GM12873 (cell line): Measurements from ENCODE around the gene IPPK.

Experiments
- TF ChIP-seq, protein P1 (sequence below): IDR thresholded peaks from 2 replicates; pipeline ENCODE4 v1.5.1; 2012; ENCODE audit warnings: low read depth, mild to moderate bottlenecking, moderate library complexity, low read length, control low read depth; ENCODE audit not compliant: insufficient read depth; ENCODE audit errors: missing control alignments

The IPPK gene

GRCh38 chr9:92564982-92565381, 104.9 kb downstream of the IPPK start:
- TF ChIP-seq, protein P1, sequence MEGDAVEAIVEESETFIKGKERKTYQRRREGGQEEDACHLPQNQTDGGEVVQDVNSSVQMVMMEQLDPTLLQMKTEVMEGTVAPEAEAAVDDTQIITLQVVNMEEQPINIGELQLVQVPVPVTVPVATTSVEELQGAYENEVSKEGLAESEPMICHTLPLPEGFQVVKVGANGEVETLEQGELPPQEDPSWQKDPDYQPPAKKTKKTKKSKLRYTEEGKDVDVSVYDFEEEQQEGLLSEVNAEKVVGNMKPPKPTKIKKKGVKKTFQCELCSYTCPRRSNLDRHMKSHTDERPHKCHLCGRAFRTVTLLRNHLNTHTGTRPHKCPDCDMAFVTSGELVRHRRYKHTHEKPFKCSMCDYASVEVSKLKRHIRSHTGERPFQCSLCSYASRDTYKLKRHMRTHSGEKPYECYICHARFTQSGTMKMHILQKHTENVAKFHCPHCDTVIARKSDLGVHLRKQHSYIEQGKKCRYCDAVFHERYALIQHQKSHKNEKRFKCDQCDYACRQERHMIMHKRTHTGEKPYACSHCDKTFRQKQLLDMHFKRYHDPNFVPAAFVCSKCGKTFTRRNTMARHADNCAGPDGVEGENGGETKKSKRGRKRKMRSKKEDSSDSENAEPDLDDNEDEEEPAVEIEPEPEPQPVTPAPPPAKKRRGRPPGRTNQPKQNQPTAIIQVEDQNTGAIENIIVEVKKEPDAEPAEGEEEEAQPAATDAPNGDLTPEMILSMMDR: no peak

DNA sequence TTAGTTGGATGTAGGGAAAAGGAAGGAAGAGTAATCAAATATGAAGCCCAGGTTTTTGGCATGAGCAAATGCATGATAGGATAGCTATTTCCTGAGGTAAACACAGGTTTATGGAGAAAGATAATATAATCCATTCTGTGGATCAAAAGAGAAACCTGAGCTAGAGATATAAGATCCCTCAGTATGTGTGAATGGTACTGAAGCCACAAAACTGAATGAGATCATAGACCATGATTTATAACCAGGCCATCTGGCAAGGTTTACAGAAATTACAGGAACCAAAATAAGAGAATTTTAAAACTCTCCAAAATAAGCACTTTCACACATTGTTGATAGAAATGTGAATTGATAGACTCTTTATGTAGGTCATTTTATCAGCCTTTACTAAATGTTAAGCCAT, 105.4 kb downstream of the IPPK start:
- TF ChIP-seq, protein P1: no peak
